Measurements from ENCODE around the gene SLC35G6. TPM values are rescaled to one million over a fixed set of nuclear protein-coding genes. Genes with fewer than 3 reads are reported as not detected.

Gene SLC35G6
- total and polyA plus RNA-seq, 2 of the 13 experiments (the other 11 are each of a cell fraction or from before 2014, with no cell fraction given), result 0.07 TPM; not detected in 1

DNA sequence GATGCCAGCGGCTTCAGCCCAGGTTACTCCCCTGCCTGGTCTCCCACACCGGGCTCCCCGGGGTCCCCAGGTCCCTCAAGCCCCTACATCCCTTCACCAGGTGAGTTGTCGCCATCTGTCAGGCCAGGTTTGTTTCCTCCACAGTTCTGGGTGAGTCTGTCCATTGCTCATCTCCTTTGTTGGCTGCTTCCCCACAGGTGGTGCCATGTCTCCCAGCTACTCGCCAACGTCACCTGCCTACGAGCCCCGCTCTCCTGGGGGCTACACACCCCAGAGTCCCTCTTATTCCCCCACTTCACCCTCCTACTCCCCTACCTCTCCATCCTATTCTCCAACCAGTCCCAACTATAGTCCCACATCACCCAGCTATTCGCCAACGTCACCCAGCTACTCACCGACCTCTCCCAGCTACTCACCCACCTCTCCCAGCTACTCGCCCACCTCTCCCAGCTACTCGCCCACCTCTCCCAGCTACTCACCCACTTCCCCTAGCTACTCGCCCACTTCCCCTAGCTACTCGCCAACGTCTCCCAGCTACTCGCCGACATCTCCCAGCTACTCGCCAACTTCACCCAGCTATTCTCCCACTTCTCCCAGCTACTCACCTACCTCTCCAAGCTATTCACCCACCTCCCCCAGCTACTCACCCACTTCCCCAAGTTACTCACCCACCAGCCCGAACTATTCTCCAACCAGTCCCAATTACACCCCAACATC, 31.7 kb downstream of the SLC35G6 start:
- Histone ChIP-seq H3K4me3 (replicated peaks in 1 of 3; ENCODE audit: insufficient read depth in 1 of 3, low read depth in 2 of 3, low read length in 3 of 3) (no peak overlapping the region), H3K4me2 (ENCODE audit: low read depth, low read length) (no peak overlapping the region), H3K27me3 (ENCODE audit: control insufficient read depth in 1 of 2, insufficient read depth in 2 of 2, low read length in 2 of 2) (no peaks in the 10 kb centered on the region), H3K9me3 (ENCODE audit: low read length) (no peaks in the 10 kb centered on the region), H3K4me1 (ENCODE audit: insufficient read depth, low read length) (peaks cover 5% of the 10 kb centered on the region), H3K9ac (ENCODE audit: insufficient read depth, low read depth, low read length) (no peak overlapping the region), H2AFZ (ENCODE audit: low read length) (no peak overlapping the region), H3K36me3 (replicated peaks in 1 of 2; ENCODE audit: control insufficient read depth in 1 of 2, insufficient read depth in 2 of 2, low read length in 2 of 2) (peaks cover 33 to 57% of the 10 kb centered on the region in 2 experiments), H3K27ac (ENCODE audit: extremely low read length, insufficient read depth, low read length) (no peak overlapping the region), H4K20me1 (ENCODE audit: insufficient read depth, low read length) (no peaks in the 10 kb centered on the region), H3K79me2 (ENCODE audit: insufficient read depth, low read length) (no peaks in the 10 kb centered on the region)
- ChIA-PET POLR2A (interaction anchor here (3.5 kb wide), 1 partner anchor 48 kb away, joined by 24 read pairs; the partner anchor contains the start of gene SENP3), CTCF (ENCODE audit: low intra/inter-chr PET ratio, low total read pairs) (interaction anchor here (3.6 kb wide), 1 partner anchor 48 kb away, joined by 43 read pairs; the partner anchor contains the start of gene SENP3)
- TF ChIP-seq XBP1 (CRISPR knock-in tag; IDR thresholded peaks at IDR 0.05) (no peak), FOXO1 (CRISPR knock-in tag; IDR thresholded peaks at IDR 0.05) (no peak), ZNF510 (CRISPR knock-in tag; IDR thresholded peaks at IDR 0.05; ENCODE audit: low read depth) (no peak), RAD51 (IDR thresholded peaks at IDR 0.05; ENCODE audit: borderline replicate concordance) (no peak), ZNF782 (CRISPR knock-in tag; IDR thresholded peaks at IDR 0.05; ENCODE audit: borderline replicate concordance) (no peak), ZNF781 (CRISPR knock-in tag; IDR thresholded peaks at IDR 0.05; ENCODE audit: borderline replicate concordance, not compliant biosample characterization) (no peak), KLF12 (CRISPR knock-in tag; IDR thresholded peaks at IDR 0.05; ENCODE audit: borderline replicate concordance) (no peak), RXRA (CRISPR knock-in tag; IDR thresholded peaks at IDR 0.05) (no peak), CCDC6 (CRISPR knock-in tag; IDR thresholded peaks at IDR 0.05) (no peak)
- TF ChIP-seq, protein P1, sequence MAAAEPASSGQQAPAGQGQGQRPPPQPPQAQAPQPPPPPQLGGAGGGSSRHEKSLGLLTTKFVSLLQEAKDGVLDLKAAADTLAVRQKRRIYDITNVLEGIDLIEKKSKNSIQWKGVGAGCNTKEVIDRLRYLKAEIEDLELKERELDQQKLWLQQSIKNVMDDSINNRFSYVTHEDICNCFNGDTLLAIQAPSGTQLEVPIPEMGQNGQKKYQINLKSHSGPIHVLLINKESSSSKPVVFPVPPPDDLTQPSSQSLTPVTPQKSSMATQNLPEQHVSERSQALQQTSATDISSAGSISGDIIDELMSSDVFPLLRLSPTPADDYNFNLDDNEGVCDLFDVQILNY (CRISPR knock-in tag; conservative IDR thresholded peaks at IDR 0.05), result no peak
- TF ChIP-seq, protein P2, sequence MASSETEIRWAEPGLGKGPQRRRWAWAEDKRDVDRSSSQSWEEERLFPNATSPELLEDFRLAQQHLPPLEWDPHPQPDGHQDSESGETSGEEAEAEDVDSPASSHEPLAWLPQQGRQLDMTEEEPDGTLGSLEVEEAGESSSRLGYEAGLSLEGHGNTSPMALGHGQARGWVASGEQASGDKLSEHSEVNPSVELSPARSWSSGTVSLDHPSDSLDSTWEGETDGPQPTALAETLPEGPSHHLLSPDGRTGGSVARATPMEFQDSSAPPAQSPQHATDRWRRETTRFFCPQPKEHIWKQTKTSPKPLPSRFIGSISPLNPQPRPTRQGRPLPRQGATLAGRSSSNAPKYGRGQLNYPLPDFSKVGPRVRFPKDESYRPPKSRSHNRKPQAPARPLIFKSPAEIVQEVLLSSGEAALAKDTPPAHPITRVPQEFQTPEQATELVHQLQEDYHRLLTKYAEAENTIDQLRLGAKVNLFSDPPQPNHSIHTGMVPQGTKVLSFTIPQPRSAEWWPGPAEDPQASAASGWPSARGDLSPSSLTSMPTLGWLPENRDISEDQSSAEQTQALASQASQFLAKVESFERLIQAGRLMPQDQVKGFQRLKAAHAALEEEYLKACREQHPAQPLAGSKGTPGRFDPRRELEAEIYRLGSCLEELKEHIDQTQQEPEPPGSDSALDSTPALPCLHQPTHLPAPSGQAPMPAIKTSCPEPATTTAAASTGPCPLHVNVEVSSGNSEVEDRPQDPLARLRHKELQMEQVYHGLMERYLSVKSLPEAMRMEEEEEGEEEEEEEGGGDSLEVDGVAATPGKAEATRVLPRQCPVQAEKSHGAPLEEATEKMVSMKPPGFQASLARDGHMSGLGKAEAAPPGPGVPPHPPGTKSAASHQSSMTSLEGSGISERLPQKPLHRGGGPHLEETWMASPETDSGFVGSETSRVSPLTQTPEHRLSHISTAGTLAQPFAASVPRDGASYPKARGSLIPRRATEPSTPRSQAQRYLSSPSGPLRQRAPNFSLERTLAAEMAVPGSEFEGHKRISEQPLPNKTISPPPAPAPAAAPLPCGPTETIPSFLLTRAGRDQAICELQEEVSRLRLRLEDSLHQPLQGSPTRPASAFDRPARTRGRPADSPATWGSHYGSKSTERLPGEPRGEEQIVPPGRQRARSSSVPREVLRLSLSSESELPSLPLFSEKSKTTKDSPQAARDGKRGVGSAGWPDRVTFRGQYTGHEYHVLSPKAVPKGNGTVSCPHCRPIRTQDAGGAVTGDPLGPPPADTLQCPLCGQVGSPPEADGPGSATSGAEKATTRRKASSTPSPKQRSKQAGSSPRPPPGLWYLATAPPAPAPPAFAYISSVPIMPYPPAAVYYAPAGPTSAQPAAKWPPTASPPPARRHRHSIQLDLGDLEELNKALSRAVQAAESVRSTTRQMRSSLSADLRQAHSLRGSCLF (CRISPR knock-in tag; IDR thresholded peaks at IDR 0.05; ENCODE audit: borderline replicate concordance), result no peak
- WGBS (ENCODE audit: low lambda C conversion rate), result 95% methylated on average over 19 of the region's 20 CpGs
- no peak for DNase-seq (ENCODE audit: low spot score)
- no peak for FAIRE-seq
- intact Hi-C loops (cut with micrococcal nuclease; ENCODE audit: unreplicated experiment) (no loop called here), in situ Hi-C loops (cut with HindIII; ENCODE audit: extremely low pct_ligation_motif_present, low pct_unique_long_range_greater_than_20kb) (loop anchor here (5.0 kb wide), 1 partner anchor 44 kb away; the partner anchor contains the start of gene TNFSF13)
- ATAC-seq, result no peak
- no TSS peak for BruUV-seq (replicated peaks)

All from HepG2 (cell line).